ENCODE measurements around the gene ZNF609. TPM values are rescaled to one million over a fixed set of nuclear protein-coding genes. Genes with fewer than 3 reads are reported as not detected.

ZNF609 gene
- total and polyA plus RNA-seq, 10 of the 15 experiments (the other 5 are each of a cell fraction or from before 2014, with no cell fraction given), result 5.1 to 35.3 (median 13.6) TPM

DNA sequence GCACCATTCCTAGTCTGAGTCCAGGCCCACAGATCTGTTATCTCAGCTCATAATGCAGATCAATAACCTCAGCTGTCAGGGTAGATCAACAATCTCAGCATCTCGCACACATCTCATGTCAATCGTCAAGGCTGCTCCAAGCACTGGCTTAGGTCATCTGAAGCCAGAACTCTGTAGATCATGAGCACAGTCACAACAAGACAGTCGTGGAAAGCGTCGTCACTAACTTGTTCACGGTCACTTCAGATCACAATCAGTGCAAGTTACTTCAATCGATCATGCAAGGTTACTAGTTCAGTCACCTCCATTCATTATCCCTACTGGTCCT lies 243.2 kb downstream of the ZNF609 start:
- FAIRE-seq, result peak; percentile 7
- WGBS (ENCODE audit: insufficient coverage, insufficient replicate concordance, low lambda C conversion rate, missing lambda C conversion rate), result 76% methylated on average over 7 of the region's 7 CpGs
- ATAC-seq, result no peak
- Histone ChIP-seq H3K36me3 (ENCODE audit: control insufficient read depth in 2 of 2, insufficient read depth in 2 of 2, low read length in 1 of 2) (no peaks in the 10 kb centered on the region), H3K9ac (ENCODE audit: control insufficient read depth, insufficient read depth, low read length) (peak overlapping the region; percentile 75), H3K9me3 (replicated peaks; ENCODE audit: control insufficient read depth, insufficient read depth, low read length) (no peaks in the 10 kb centered on the region), H3K27me3 (replicated peaks in 1 of 2; ENCODE audit: control insufficient read depth in 2 of 2, insufficient read depth in 2 of 2, low read length in 1 of 2) (no peaks in the 10 kb centered on the region), H3K4me3 (peak overlapping the region; percentile 94), H4K20me1 (ENCODE audit: control insufficient read depth, insufficient read depth) (peaks cover 3% of the 10 kb centered on the region; the same call in 1 of the 2 replicates), H3K27ac (ENCODE audit: control insufficient read depth, insufficient read depth) (peak overlapping the region; percentile 59), H2AFZ (ENCODE audit: control insufficient read depth, low read depth, low read length) (peak overlapping the region; percentile 96), H3K4me1 (ENCODE audit: control insufficient read depth, insufficient read depth, low read length) (peaks cover 19% of the 10 kb centered on the region), H3K79me2 (ENCODE audit: control insufficient read depth, insufficient read depth, low read length) (peaks cover 43% of the 10 kb centered on the region), H3K4me2 (ENCODE audit: control insufficient read depth, insufficient read depth) (peak overlapping the region; percentile 84)
- POLR2A ChIA-PET, result interaction anchor here (1.6 kb wide), 1 partner anchor 9 kb away, joined by 3 read pairs; no protein-coding TSS in a partner anchor
- in situ Hi-C loops (cut with MboI) (no loop called here), intact Hi-C loops (cut with micrococcal nuclease; ENCODE audit: unreplicated experiment) (no loop called here)
- no TSS peak for BruUV-seq (replicated peaks)
- RAD21 ChIA-PET (ENCODE audit: unreplicated experiment), result interaction anchor here (1.5 kb wide), 1 partner anchor 24 kb away, joined by 3 read pairs; no protein-coding TSS in a partner anchor
- SMC1A ChIA-PET (ENCODE audit: uncharacterized antibody, unreplicated experiment), result interaction anchor here (0.7 kb wide), 1 partner anchor 25 kb away, joined by 3 read pairs; no protein-coding TSS in a partner anchor
- CTCF ChIA-PET, result interaction anchor here (1.2 kb wide), 1 partner anchor 24 kb away, joined by 4 read pairs; no protein-coding TSS in a partner anchor
- no peak for DNase-seq (ENCODE audit: low read depth, low spot score)
- no peak for TF ChIP-seq TBL1XR1 (IDR thresholded peaks at IDR 0.05; ENCODE audit: low read depth, low read length)
- TF ChIP-seq ATF2 (IDR thresholded peaks at IDR 0.05; ENCODE audit: low read length), result no peak
- no peak for TF ChIP-seq ATF7 (IDR thresholded peaks at IDR 0.05; ENCODE audit: low read depth)
- TF ChIP-seq, protein P1, sequence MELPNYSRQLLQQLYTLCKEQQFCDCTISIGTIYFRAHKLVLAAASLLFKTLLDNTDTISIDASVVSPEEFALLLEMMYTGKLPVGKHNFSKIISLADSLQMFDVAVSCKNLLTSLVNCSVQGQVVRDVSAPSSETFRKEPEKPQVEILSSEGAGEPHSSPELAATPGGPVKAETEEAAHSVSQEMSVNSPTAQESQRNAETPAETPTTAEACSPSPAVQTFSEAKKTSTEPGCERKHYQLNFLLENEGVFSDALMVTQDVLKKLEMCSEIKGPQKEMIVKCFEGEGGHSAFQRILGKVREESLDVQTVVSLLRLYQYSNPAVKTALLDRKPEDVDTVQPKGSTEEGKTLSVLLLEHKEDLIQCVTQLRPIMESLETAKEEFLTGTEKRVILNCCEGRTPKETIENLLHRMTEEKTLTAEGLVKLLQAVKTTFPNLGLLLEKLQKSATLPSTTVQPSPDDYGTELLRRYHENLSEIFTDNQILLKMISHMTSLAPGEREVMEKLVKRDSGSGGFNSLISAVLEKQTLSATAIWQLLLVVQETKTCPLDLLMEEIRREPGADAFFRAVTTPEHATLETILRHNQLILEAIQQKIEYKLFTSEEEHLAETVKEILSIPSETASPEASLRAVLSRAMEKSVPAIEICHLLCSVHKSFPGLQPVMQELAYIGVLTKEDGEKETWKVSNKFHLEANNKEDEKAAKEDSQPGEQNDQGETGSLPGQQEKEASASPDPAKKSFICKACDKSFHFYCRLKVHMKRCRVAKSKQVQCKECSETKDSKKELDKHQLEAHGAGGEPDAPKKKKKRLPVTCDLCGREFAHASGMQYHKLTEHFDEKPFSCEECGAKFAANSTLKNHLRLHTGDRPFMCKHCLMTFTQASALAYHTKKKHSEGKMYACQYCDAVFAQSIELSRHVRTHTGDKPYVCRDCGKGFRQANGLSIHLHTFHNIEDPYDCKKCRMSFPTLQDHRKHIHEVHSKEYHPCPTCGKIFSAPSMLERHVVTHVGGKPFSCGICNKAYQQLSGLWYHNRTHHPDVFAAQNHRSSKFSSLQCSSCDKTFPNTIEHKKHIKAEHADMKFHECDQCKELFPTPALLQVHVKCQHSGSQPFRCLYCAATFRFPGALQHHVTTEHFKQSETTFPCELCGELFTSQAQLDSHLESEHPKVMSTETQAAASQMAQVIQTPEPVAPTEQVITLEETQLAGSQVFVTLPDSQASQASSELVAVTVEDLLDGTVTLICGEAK (IDR thresholded peaks at IDR 0.05; ENCODE audit: borderline replicate concordance), result peak; percentile 21; the same call in 1 of the 2 replicates
- TF ChIP-seq ZNF207 (IDR thresholded peaks at IDR 0.05; ENCODE audit: borderline replicate concordance), result no peak
- no peak for TF ChIP-seq ZZZ3 (IDR thresholded peaks at IDR 0.05; ENCODE audit: control insufficient read depth, insufficient read length, low read depth)
- TF ChIP-seq, protein P2, sequence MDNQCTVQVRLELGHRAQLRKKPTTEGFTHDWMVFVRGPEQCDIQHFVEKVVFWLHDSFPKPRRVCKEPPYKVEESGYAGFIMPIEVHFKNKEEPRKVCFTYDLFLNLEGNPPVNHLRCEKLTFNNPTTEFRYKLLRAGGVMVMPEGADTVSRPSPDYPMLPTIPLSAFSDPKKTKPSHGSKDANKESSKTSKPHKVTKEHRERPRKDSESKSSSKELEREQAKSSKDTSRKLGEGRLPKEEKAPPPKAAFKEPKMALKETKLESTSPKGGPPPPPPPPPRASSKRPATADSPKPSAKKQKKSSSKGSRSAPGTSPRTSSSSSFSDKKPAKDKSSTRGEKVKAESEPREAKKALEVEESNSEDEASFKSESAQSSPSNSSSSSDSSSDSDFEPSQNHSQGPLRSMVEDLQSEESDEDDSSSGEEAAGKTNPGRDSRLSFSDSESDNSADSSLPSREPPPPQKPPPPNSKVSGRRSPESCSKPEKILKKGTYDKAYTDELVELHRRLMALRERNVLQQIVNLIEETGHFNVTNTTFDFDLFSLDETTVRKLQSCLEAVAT (IDR thresholded peaks at IDR 0.05), result peak; percentile 83
- TF ChIP-seq LARP7 (IDR thresholded peaks at IDR 0.05), result 0 out of 2 replicates have a peak, but pooled peaks have one; percentile 39
- TF ChIP-seq POLR2AphosphoS5 (IDR thresholded peaks at IDR 0.05; ENCODE audit: low read length), result no peak
- TF ChIP-seq BHLHE40 (IDR thresholded peaks at IDR 0.05; ENCODE audit: borderline replicate concordance in 1 of 2, low read depth in 2 of 2, low read length in 1 of 2), result no peak
- TF ChIP-seq TCF12 (IDR thresholded peaks at IDR 0.05; ENCODE audit: low read depth, low read length), result no peak
- no peak for TF ChIP-seq KAT2A (conservative IDR thresholded peaks at IDR 0.05; ENCODE audit: control insufficient read depth, low read depth, low read length)
- TF ChIP-seq NRF1 (conservative IDR thresholded peaks at IDR 0.05; ENCODE audit: low read depth, low read length), result no peak
- no peak for TF ChIP-seq TARDBP (IDR thresholded peaks at IDR 0.05; ENCODE audit: borderline replicate concordance)
- TF ChIP-seq, protein P3, sequence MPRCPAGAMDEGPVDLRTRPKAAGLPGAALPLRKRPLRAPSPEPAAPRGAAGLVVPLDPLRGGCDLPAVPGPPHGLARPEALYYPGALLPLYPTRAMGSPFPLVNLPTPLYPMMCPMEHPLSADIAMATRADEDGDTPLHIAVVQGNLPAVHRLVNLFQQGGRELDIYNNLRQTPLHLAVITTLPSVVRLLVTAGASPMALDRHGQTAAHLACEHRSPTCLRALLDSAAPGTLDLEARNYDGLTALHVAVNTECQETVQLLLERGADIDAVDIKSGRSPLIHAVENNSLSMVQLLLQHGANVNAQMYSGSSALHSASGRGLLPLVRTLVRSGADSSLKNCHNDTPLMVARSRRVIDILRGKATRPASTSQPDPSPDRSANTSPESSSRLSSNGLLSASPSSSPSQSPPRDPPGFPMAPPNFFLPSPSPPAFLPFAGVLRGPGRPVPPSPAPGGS (IDR thresholded peaks at IDR 0.05; ENCODE audit: borderline replicate concordance, insufficient read depth, low read depth, low read length, poor library complexity, severe bottlenecking), result no peak
- no peak for TF ChIP-seq SMAD5 (IDR thresholded peaks at IDR 0.05; ENCODE audit: low read depth)
- no peak for TF ChIP-seq NR2C2 (IDR thresholded peaks at IDR 0.05; ENCODE audit: borderline replicate concordance, control insufficient read depth, insufficient read length, low read depth)
